Measurements from ENCODE around the gene FAT3. TPM values are rescaled to one million over a fixed set of nuclear protein-coding genes. Genes with fewer than 3 reads are reported as not detected.

Gene FAT3
- polyA plus RNA-seq, 1 donor from 2014 or later: 54.0 TPM

DNA sequence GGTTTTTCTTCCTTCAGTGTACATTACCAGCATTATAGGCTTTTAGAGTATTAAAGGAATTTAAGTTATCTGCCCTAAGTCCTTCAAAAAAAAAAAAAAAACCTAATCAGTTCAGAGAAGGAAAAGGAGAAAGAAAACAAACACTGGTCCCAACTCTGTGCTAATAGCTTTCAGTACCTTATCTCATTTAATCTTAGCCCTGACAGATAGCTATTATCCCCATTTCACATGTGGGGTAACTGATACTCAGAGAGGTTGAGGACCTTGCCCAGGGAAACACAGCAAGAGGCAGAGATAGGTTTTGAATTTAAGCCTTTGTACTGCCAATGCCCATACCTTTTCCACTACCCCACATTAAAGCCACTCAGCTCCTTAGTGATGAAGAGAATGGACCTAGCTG, 43.4 kb downstream of the FAT3 start:
- no peaks in the 10 kb centered on the region for H3F3A ChIP-seq (ENCODE audit: insufficient read depth, low read length, poor library complexity, severe bottlenecking)
- TF ChIP-seq POLR2AphosphoS5 (IDR thresholded peaks at IDR 0.05) (no peak), SMC3 (conservative IDR thresholded peaks at IDR 0.05; ENCODE audit: poor library complexity) (no peak), MXI1 (conservative IDR thresholded peaks at IDR 0.05; ENCODE audit: poor library complexity, severe bottlenecking) (no peak), EP300 (conservative IDR thresholded peaks at IDR 0.05; ENCODE audit: poor library complexity, severe bottlenecking) (no peak), RAD21 (conservative IDR thresholded peaks at IDR 0.05) (no peak), EZH2 (IDR thresholded peaks at IDR 0.05; ENCODE audit: borderline replicate concordance, insufficient read depth, low read length, poor library complexity, severe bottlenecking) (no peak), TAF1 (IDR thresholded peaks at IDR 0.05; ENCODE audit: low read depth) (no peak)
- TF ChIP-seq, protein P1, sequence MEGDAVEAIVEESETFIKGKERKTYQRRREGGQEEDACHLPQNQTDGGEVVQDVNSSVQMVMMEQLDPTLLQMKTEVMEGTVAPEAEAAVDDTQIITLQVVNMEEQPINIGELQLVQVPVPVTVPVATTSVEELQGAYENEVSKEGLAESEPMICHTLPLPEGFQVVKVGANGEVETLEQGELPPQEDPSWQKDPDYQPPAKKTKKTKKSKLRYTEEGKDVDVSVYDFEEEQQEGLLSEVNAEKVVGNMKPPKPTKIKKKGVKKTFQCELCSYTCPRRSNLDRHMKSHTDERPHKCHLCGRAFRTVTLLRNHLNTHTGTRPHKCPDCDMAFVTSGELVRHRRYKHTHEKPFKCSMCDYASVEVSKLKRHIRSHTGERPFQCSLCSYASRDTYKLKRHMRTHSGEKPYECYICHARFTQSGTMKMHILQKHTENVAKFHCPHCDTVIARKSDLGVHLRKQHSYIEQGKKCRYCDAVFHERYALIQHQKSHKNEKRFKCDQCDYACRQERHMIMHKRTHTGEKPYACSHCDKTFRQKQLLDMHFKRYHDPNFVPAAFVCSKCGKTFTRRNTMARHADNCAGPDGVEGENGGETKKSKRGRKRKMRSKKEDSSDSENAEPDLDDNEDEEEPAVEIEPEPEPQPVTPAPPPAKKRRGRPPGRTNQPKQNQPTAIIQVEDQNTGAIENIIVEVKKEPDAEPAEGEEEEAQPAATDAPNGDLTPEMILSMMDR (IDR thresholded peaks at IDR 0.05; ENCODE audit: poor library complexity, severe bottlenecking): no peak
- TF ChIP-seq, protein P2, sequence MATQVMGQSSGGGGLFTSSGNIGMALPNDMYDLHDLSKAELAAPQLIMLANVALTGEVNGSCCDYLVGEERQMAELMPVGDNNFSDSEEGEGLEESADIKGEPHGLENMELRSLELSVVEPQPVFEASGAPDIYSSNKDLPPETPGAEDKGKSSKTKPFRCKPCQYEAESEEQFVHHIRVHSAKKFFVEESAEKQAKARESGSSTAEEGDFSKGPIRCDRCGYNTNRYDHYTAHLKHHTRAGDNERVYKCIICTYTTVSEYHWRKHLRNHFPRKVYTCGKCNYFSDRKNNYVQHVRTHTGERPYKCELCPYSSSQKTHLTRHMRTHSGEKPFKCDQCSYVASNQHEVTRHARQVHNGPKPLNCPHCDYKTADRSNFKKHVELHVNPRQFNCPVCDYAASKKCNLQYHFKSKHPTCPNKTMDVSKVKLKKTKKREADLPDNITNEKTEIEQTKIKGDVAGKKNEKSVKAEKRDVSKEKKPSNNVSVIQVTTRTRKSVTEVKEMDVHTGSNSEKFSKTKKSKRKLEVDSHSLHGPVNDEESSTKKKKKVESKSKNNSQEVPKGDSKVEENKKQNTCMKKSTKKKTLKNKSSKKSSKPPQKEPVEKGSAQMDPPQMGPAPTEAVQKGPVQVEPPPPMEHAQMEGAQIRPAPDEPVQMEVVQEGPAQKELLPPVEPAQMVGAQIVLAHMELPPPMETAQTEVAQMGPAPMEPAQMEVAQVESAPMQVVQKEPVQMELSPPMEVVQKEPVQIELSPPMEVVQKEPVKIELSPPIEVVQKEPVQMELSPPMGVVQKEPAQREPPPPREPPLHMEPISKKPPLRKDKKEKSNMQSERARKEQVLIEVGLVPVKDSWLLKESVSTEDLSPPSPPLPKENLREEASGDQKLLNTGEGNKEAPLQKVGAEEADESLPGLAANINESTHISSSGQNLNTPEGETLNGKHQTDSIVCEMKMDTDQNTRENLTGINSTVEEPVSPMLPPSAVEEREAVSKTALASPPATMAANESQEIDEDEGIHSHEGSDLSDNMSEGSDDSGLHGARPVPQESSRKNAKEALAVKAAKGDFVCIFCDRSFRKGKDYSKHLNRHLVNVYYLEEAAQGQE (IDR thresholded peaks at IDR 0.05; ENCODE audit: borderline replicate concordance): no peak
- H2AFZ ChIP-seq (ENCODE audit: low read depth, low read length): no peak overlapping the region
- H3K36me3 ChIP-seq (ENCODE audit: insufficient read depth, low read length): no peaks in the 10 kb centered on the region
- peaks cover 10% of the 10 kb centered on the region for H3K79me2 ChIP-seq (replicated peaks; ENCODE audit: insufficient read depth, low read length)
- H3K27me3 ChIP-seq (ENCODE audit: insufficient read depth, low read depth, low read length): no peaks in the 10 kb centered on the region
- no peak overlapping the region for H3K9ac ChIP-seq (ENCODE audit: low read length)
- no peaks in the 10 kb centered on the region for H3K9me2 ChIP-seq (ENCODE audit: insufficient read depth, low read length)
- H3K4me2 ChIP-seq (ENCODE audit: low read length): no peak overlapping the region
- no peaks in the 10 kb centered on the region for H4K20me1 ChIP-seq (ENCODE audit: insufficient read depth)
- no peaks in the 10 kb centered on the region for H3K9me3 ChIP-seq (ENCODE audit: low read length)
- H3K27ac ChIP-seq (ENCODE audit: low read length): no peak overlapping the region
- H3K4me3 ChIP-seq (ENCODE audit: low read length): no peak overlapping the region

DNA sequence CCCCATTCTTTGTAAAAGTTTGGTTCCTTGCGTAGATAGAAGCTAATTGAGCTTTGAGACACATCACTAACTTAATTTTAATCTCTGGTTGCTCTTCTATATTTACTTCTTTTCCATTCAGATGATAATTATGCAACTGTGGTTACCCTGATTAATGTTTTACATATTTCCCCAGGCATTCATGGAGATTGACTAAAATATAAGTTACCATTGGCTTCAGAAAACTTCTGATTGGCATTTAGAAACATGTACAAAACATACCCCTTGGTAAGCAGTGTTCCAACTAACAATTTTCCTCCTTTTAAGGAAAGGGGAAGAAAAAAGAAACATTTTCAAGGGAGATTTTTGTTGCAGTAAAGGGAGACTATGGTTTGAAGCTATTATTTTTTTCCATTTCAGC, 43.9 kb downstream of the FAT3 start:
- H3F3A ChIP-seq (ENCODE audit: insufficient read depth, low read length, poor library complexity, severe bottlenecking): no peaks in the 10 kb centered on the region
- H3K9me2 ChIP-seq (ENCODE audit: insufficient read depth, low read length): no peaks in the 10 kb centered on the region
- H3K27me3 ChIP-seq (ENCODE audit: insufficient read depth, low read depth, low read length): no peaks in the 10 kb centered on the region
- H3K36me3 ChIP-seq (ENCODE audit: insufficient read depth, low read length): no peaks in the 10 kb centered on the region
- no peak overlapping the region for H2AFZ ChIP-seq (ENCODE audit: low read depth, low read length)
- H3K27ac ChIP-seq (ENCODE audit: low read length): no peak overlapping the region
- no peak overlapping the region for H3K4me2 ChIP-seq (ENCODE audit: low read length)
- no peak for TF ChIP-seq TAF1 (IDR thresholded peaks at IDR 0.05; ENCODE audit: low read depth)
- TF ChIP-seq, protein P2 (IDR thresholded peaks at IDR 0.05; ENCODE audit: borderline replicate concordance): no peak
- TF ChIP-seq, protein P1 (IDR thresholded peaks at IDR 0.05; ENCODE audit: poor library complexity, severe bottlenecking): no peak
- TF ChIP-seq POLR2AphosphoS5 (IDR thresholded peaks at IDR 0.05): no peak
- H3K9me3 ChIP-seq (ENCODE audit: low read length): no peaks in the 10 kb centered on the region
- no peaks in the 10 kb centered on the region for H4K20me1 ChIP-seq (ENCODE audit: insufficient read depth)
- H3K79me2 ChIP-seq (replicated peaks; ENCODE audit: insufficient read depth, low read length): peaks cover 9% of the 10 kb centered on the region
- no peak overlapping the region for H3K4me3 ChIP-seq (ENCODE audit: low read length)
- H3K9ac ChIP-seq (ENCODE audit: low read length): no peak overlapping the region

Measured in neural cell (in vitro differentiated cells).